ENCODE measurements around the gene TMEM175.
"Not testable (repeated sequence)": the region's sequence is repeated elsewhere in the genome, so short reads cannot be mapped to it uniquely, and the experiment has no call there.

The TMEM175 gene

DNA sequence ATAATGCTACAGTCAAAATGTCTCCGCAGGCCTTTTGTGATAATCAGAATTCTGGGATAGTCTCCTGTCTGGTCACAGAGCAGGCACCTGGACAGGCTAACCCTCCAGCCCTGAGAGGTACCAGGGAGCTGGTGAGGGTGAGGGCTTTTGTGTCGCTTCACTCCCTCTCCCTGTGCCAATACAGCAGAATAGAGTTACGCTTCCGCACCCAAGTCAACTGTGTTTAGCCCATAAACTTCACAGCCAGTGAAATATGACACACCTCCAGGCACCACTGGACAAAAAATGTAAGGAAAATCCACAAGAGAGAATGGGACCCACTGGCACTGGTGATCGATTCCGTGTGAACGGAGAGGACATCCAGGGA lies 1.4 kb upstream of the TMEM175 start:
- H3K4me1 Mint-ChIP-seq, result peaks cover 40% of the 10 kb centered on the region

GRCh38 chr4:931194-931959 lies 883 bp upstream of the TMEM175 start:
- Mint-ChIP-seq H3K4me3 (peak overlapping the region; percentile 94), H3K27me3 (no peaks in the 10 kb centered on the region), H3K4me1 (peaks cover 39% of the 10 kb centered on the region), H3K36me3 (no peaks in the 10 kb centered on the region), H3K27ac (peak overlapping the region; percentile 96), H3K9me3 (no peaks in the 10 kb centered on the region)
- DNase-seq (ENCODE audit: low spot score in 2 of 2) (no peak), ATAC-seq (ENCODE audit: low read depth) (no peak)

More for the DNA sequence above, 1.4 kb upstream of the TMEM175 start:
- Mint-ChIP-seq H3K36me3 (peaks cover 2% of the 10 kb centered on the region), H3K27me3 (no peaks in the 10 kb centered on the region), H3K27ac (peak overlapping the region; percentile 96), H3K9me3 (no peaks in the 10 kb centered on the region), H3K4me3 (peak overlapping the region; percentile 94)
- DNase-seq (ENCODE audit: low spot score in 2 of 2) (no peak), ATAC-seq (ENCODE audit: low read depth) (no peak)

- ATAC-seq (ENCODE audit: low read depth), result no peak
- Mint-ChIP-seq H3K4me1 (peaks cover 39% of the 10 kb centered on the region), H3K27ac (peak overlapping the region; percentile 96)
These were observed 432 bp downstream of the TMEM175 start for GRCh38 chr4:932713-933070.

DNA sequence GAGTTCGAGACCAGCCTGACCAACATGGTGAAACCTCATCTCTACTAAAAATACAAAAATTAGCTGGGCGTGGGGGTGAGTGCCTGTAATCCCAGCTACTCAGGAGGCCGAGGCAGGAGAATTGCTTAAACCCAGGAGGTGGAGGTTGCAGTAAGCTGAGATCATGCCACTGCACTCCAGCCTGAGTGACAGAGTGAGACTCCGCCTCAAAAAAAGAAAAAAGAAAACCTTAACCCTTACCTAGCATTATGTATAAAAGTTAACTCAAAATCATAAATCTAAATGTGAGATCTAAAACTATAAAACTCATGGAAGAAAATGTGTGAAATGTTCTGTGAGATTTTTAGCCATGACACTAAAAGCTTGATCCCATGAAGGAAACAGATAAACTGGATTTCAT lies 7.2 kb downstream of the TMEM175 start:
- H3K27ac Mint-ChIP-seq; H3K27me3 Mint-ChIP-seq; H3K36me3 Mint-ChIP-seq; ATAC-seq (ENCODE audit: low read depth); H3K9me3 Mint-ChIP-seq; DNase-seq (ENCODE audit: low spot score in 2 of 2); H3K4me3 Mint-ChIP-seq: not testable (repeated sequence)
- peaks cover 15% of the 10 kb centered on the region for H3K4me1 Mint-ChIP-seq

More at GRCh38 chr4:932713-933070, 432 bp downstream of the TMEM175 start:
- Mint-ChIP-seq H3K4me3 (peak overlapping the region; percentile 94), H3K27me3 (no peaks in the 10 kb centered on the region), H3K36me3 (no peaks in the 10 kb centered on the region), H3K9me3 (no peaks in the 10 kb centered on the region)
- DNase-seq (ENCODE audit: low spot score in 2 of 2), result no peak

GRCh38 chr4:945274-946102 lies 13.2 kb downstream of the TMEM175 start:
- H3K4me3 Mint-ChIP-seq, result no peak overlapping the region
- H3K36me3 Mint-ChIP-seq, result peaks cover 10% of the 10 kb centered on the region
- ATAC-seq (ENCODE audit: low read depth) (no peak), DNase-seq (ENCODE audit: low spot score in 2 of 2) (no peak)
- H3K27me3 Mint-ChIP-seq, result no peaks in the 10 kb centered on the region
- peaks cover 13% of the 10 kb centered on the region for H3K4me1 Mint-ChIP-seq
- H3K9me3 Mint-ChIP-seq, result no peaks in the 10 kb centered on the region
- no peak overlapping the region for H3K27ac Mint-ChIP-seq

GRCh38 chr4:946103-946450 lies 13.8 kb downstream of the TMEM175 start:
- no peak overlapping the region for H3K27ac Mint-ChIP-seq
- no peaks in the 10 kb centered on the region for H3K9me3 Mint-ChIP-seq
- H3K4me3 Mint-ChIP-seq, result no peak overlapping the region
- H3K36me3 Mint-ChIP-seq, result peaks cover 14% of the 10 kb centered on the region
- no peak for ATAC-seq (ENCODE audit: low read depth)
- no peaks in the 10 kb centered on the region for H3K27me3 Mint-ChIP-seq
- no peak for DNase-seq (ENCODE audit: low spot score in 2 of 2)
- peaks cover 17% of the 10 kb centered on the region for H3K4me1 Mint-ChIP-seq

- peaks cover 15% of the 10 kb centered on the region for H3K36me3 Mint-ChIP-seq
- no peaks in the 10 kb centered on the region for H3K9me3 Mint-ChIP-seq
- DNase-seq (ENCODE audit: low spot score in 2 of 2), result no peak
- H3K4me1 Mint-ChIP-seq, result peaks cover 17% of the 10 kb centered on the region
- H3K27ac Mint-ChIP-seq, result no peak overlapping the region
- H3K4me3 Mint-ChIP-seq, result peak overlapping the region; percentile 52
- no peaks in the 10 kb centered on the region for H3K27me3 Mint-ChIP-seq
- peak; percentile 31 for ATAC-seq (ENCODE audit: low read depth)
These were observed 14.5 kb downstream of the TMEM175 start for GRCh38 chr4:946517-947471.

GRCh38 chr4:947491-947971 lies 15.3 kb downstream of the TMEM175 start:
- H3K4me3 Mint-ChIP-seq, result no peak overlapping the region
- ATAC-seq (ENCODE audit: low read depth), result no peak
- H3K27ac Mint-ChIP-seq, result no peak overlapping the region
- H3K27me3 Mint-ChIP-seq, result no peaks in the 10 kb centered on the region
- H3K4me1 Mint-ChIP-seq, result peaks cover 19% of the 10 kb centered on the region
- peaks cover 17% of the 10 kb centered on the region for H3K36me3 Mint-ChIP-seq
- H3K9me3 Mint-ChIP-seq, result no peaks in the 10 kb centered on the region
- DNase-seq (ENCODE audit: low spot score in 2 of 2), result no peak

DNA sequence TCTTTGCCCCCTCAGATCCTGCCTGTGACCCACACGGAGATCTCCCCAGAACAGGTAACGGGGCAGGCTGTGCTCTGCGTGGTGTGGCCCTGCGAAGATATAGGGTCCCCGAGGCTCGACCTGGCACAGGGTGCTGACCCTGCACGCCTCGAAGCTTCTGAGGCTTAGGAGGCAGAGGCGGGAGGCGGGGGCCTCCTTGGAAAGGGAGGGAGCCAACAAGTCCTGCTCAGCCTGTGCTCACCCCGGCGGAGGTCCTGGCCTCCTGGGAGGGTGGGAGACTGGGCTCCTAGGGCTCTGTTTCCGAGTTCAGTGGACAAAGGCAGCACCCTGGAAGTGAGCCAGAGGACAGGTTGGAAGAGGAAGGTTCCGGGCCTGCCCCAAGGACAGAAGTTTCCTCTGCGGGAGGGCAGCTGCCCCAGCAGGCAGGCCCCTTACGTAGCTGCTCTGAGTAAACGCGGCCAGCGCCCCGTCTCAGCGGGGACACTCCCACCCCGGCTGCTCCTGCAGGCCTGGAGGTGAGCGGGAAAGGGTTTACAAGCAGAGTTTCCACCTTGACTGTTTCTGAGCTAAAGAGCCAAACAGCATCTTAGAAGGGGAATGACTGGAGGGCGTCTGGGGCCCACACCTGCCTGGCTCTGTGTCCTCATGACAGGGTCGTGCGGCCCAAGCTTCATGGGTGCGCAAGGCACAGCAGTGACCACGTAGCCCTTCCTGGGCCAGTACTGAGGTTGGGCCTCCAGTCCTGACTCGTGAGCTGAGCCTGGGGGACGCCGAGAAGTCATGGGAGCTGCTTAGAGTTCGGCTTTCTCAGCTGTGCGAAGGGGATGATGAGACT lies 16.1 kb downstream of the TMEM175 start:
- no peak for ATAC-seq (ENCODE audit: low read depth)

GRCh38 chr4:948936-949300 lies 16.7 kb downstream of the TMEM175 start:
- no peaks in the 10 kb centered on the region for H3K27me3 Mint-ChIP-seq
- DNase-seq (ENCODE audit: low spot score in 2 of 2) (no peak), ATAC-seq (ENCODE audit: low read depth) (no peak)
- no peaks in the 10 kb centered on the region for H3K9me3 Mint-ChIP-seq
- peaks cover 19% of the 10 kb centered on the region for H3K4me1 Mint-ChIP-seq
- no peak overlapping the region for H3K4me3 Mint-ChIP-seq
- peaks cover 21% of the 10 kb centered on the region for H3K36me3 Mint-ChIP-seq
- H3K27ac Mint-ChIP-seq, result no peak overlapping the region

More for the DNA sequence above, 16.1 kb downstream of the TMEM175 start:
- peaks cover 20% of the 10 kb centered on the region for H3K36me3 Mint-ChIP-seq
- no peak overlapping the region for H3K27ac Mint-ChIP-seq
- no peaks in the 10 kb centered on the region for H3K9me3 Mint-ChIP-seq
- H3K4me1 Mint-ChIP-seq, result peaks cover 19% of the 10 kb centered on the region
- no peaks in the 10 kb centered on the region for H3K27me3 Mint-ChIP-seq
- no peak for DNase-seq (ENCODE audit: low spot score in 2 of 2)
- H3K4me3 Mint-ChIP-seq, result no peak overlapping the region

DNA sequence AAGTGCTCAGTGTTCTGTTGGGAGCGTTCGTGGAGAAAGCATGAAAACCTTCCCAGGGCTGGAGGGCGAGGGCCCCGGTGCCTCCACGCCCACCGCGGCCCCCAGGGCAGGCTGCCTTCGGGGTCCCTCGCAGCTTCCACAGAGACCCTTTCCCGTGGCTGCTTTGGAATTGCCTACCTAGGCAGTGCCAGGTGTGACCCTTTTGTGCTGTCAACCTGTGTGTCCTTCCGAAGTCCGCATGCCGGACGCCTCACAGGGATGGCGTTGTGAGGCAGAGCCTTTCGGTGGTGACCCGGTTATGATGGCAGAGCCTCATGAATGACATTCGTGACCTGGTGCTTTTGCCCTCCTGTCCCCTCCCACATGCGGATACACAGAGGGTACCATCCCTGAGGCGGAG lies 17.4 kb downstream of the TMEM175 start:
- Mint-ChIP-seq H3K4me3 (no peak overlapping the region), H3K27me3 (no peaks in the 10 kb centered on the region), H3K9me3 (no peaks in the 10 kb centered on the region), H3K27ac (no peak overlapping the region), H3K4me1 (peaks cover 19% of the 10 kb centered on the region), H3K36me3 (peaks cover 24% of the 10 kb centered on the region)
- ATAC-seq (ENCODE audit: low read depth) (no peak), DNase-seq (ENCODE audit: low spot score in 2 of 2) (no peak)

GRCh38 chr4:950136-951020 lies 18.1 kb downstream of the TMEM175 start:
- no peak overlapping the region for H3K27ac Mint-ChIP-seq
- H3K36me3 Mint-ChIP-seq, result peaks cover 22% of the 10 kb centered on the region
- no peak overlapping the region for H3K4me3 Mint-ChIP-seq
- H3K9me3 Mint-ChIP-seq, result no peaks in the 10 kb centered on the region
- no peaks in the 10 kb centered on the region for H3K27me3 Mint-ChIP-seq
- no peak for DNase-seq (ENCODE audit: low spot score in 2 of 2)
- ATAC-seq (ENCODE audit: low read depth), result no peak
- peaks cover 16% of the 10 kb centered on the region for H3K4me1 Mint-ChIP-seq
